Activated T-helper 9 cell treated with anti-CD3 and anti-CD28 coated beads, Interleukin-2, amount 50 U/mL, for 16 hours (primary cell): ENCODE measurements around the gene MOGAT3.
A peak's percentile ranks its signal among the peaks of the same experiment; 100 is the strongest.

ENCODE experiments used
- DNase-seq: peaks from one replicate; pipeline ENCODE4 v3.0.0-alpha.2; 2020; ENCODE audit warnings: low read depth

Gene MOGAT3

GRCh38 chr7:101233907-101234547 lies 33.2 kb upstream of the MOGAT3 start:
- DNase-seq = no peak

- no peak for DNase-seq
These were observed 31.5 kb upstream of the MOGAT3 start for GRCh38 chr7:101232141-101232850.

- DNase-seq = no peak
These were observed 30.8 kb upstream of the MOGAT3 start for GRCh38 chr7:101231644-101232043.

GRCh38 chr7:101226721-101227120 lies 25.9 kb upstream of the MOGAT3 start:
- DNase-seq = no peak

GRCh38 chr7:101225650-101226049 lies 24.8 kb upstream of the MOGAT3 start:
- no peak for DNase-seq

- DNase-seq = no peak
These were observed 22.7 kb upstream of the MOGAT3 start for GRCh38 chr7:101223528-101223927.

- DNase-seq = no peak
These were observed 21.5 kb upstream of the MOGAT3 start for GRCh38 chr7:101222275-101222830.

GRCh38 chr7:101220295-101220694 lies 19.5 kb upstream of the MOGAT3 start:
- no peak for DNase-seq

- no peak for DNase-seq
These were observed 17.6 kb upstream of the MOGAT3 start for GRCh38 chr7:101218236-101219125.

GRCh38 chr7:101217388-101218235 lies 16.8 kb upstream of the MOGAT3 start, which contains the start of the genes PLOD3 and ZNHIT1:
TSS of gene PLOD3 (minus strand) at chr7:101217581. CDS start at chr7:101217274, 307 bp downstream.
TSS of gene ZNHIT1 (plus strand) at chr7:101218165. CDS start at chr7:101218196, 31 bp downstream.
- DNase-seq = peak; percentile 92

GRCh38 chr7:101216860-101217387 lies 16.1 kb upstream of the MOGAT3 start:
- DNase-seq = no peak

GRCh38 chr7:101216001-101216859 lies 15.4 kb upstream of the MOGAT3 start:
- no peak for DNase-seq

- DNase-seq = no peak
These were observed 11.2 kb upstream of the MOGAT3 start for GRCh38 chr7:101212014-101212413.

- DNase-seq = no peak
These were observed 10.7 kb upstream of the MOGAT3 start for GRCh38 chr7:101211501-101211900.

- DNase-seq = no peak
These were observed 9.3 kb upstream of the MOGAT3 start for GRCh38 chr7:101210143-101210542.

- DNase-seq = no peak
These were observed 8.0 kb upstream of the MOGAT3 start for GRCh38 chr7:101208794-101209193.

GRCh38 chr7:101207459-101207858 lies 6.6 kb upstream of the MOGAT3 start:
- DNase-seq = no peak

- DNase-seq = no peak
These were observed 5.8 kb upstream of the MOGAT3 start for GRCh38 chr7:101206665-101207042.

GRCh38 chr7:101205901-101206664 lies 5.2 kb upstream of the MOGAT3 start:
- DNase-seq = no peak
